ENCODE data around the gene EDAR.

- TF ChIP-seq FOXM1 (IDR thresholded peaks at IDR 0.05; ENCODE audit: borderline replicate concordance): no peak
- no peak for TF ChIP-seq ARNT (IDR thresholded peaks at IDR 0.05)
- no peak for TF ChIP-seq SUZ12 (IDR thresholded peaks at IDR 0.05)
These were observed 134.5 kb downstream of the EDAR start for GRCh38 chr2:108854484-108854883.
